ENCODE measurements around the gene PIN4.

GRCh38 chrX:72158773-72159172 is 22.8 kb upstream of the PIN4 start:
- no peak for TF ChIP-seq POLR2AphosphoS5 (IDR thresholded peaks at IDR 0.05)
- no peak for TF ChIP-seq CTCF (IDR thresholded peaks at IDR 0.05)
